Lower lobe of right lung (tissue), 2 donors: ENCODE data around the gene KIF5A. TPM values are rescaled to one million over a fixed set of nuclear protein-coding genes. Genes with fewer than 3 reads are reported as not detected.

ENCODE experiments used
- ATAC-seq, 2 donors: fragments of 200-7000 bp; cut with Tn5 transposase; one replicate each; pipeline ENCODE4 v1.9.1; 2020 to 2022; ENCODE audit warnings: mild to moderate bottlenecking in 2 of 2, moderate library complexity in 2 of 2
- DNase-seq: peaks from one replicate; pipeline ENCODE4 v3.0.0-alpha.2; 2020
- H3K27ac ChIP-seq: fragments of 200-600 bp; one replicate; pipeline ENCODE4 v1.8.0; 2022
- H3K27me3 ChIP-seq: fragments of 200-600 bp; one replicate; pipeline ENCODE4 v1.8.0; 2022; ENCODE audit warnings: low read depth
- H3K36me3 ChIP-seq: fragments of 200-600 bp; one replicate; pipeline ENCODE4 v1.8.0; 2022; ENCODE audit warnings: mild to moderate bottlenecking
- H3K4me1 ChIP-seq: fragments of 200-600 bp; one replicate; pipeline ENCODE4 v1.8.0; 2022
- H3K4me3 ChIP-seq: fragments of 200-600 bp; one replicate; pipeline ENCODE4 v1.8.0; 2022; ENCODE audit warnings: mild to moderate bottlenecking
- H3K9me3 ChIP-seq: fragments of 200-600 bp; one replicate; pipeline ENCODE4 v1.8.0; 2022
- CTCF ChIP-seq: fragments of 200-600 bp; IDR thresholded peaks from one replicate; pipeline ENCODE4 v1.8.0; 2022; ENCODE audit warnings: antibody characterized with exemption, mild to moderate bottlenecking
- intact Hi-C: fragments of 100-400 bp; cut with DNase I; formaldehyde crosslinking; loops from one replicate; pipeline ENCODE4 v1.11.0; 2022
- total RNA-seq: library from RNA; stranded (reverse); fragmentation: NEBNext Ultra II Directional; extraction: Animal tissue kit (Norgen Biotek cat#: 25700); gene quantifications from one replicate; pipeline ENCODE4 v1.2.1, GENCODE V29; 2021
- donor health status: DM: no; HTN: yes; CAD: no; lungs with severe emphysema.

The KIF5A gene
- total RNA-seq, 1 donor from 2014 or later, result 0.09 TPM

- H3K4me1 ChIP-seq, result peaks cover 19% of the 10 kb centered on the region
- no peak for ATAC-seq
- no peak overlapping the region for H3K4me3 ChIP-seq
- peaks cover 6% of the 10 kb centered on the region for H3K36me3 ChIP-seq
- TF ChIP-seq CTCF, result no peak
- peaks cover 21% of the 10 kb centered on the region for H3K27me3 ChIP-seq
- intact Hi-C loops, result no loop called here
- H3K9me3 ChIP-seq, result no peaks in the 10 kb centered on the region
- H3K27ac ChIP-seq, result no peak overlapping the region
- DNase-seq, result no peak
These were observed 63.0 kb downstream of the KIF5A start for GRCh38 chr12:57612711-57613426.

GRCh38 chr12:57613427-57614109 lies 63.7 kb downstream of the KIF5A start:
- ATAC-seq (no peak), DNase-seq (no peak)
- Histone ChIP-seq H3K4me3 (no peak overlapping the region), H3K9me3 (no peaks in the 10 kb centered on the region), H3K4me1 (peaks cover 19% of the 10 kb centered on the region), H3K27ac (no peak overlapping the region), H3K36me3 (no peaks in the 10 kb centered on the region), H3K27me3 (peaks cover 27% of the 10 kb centered on the region)
- TF ChIP-seq CTCF, result no peak
- intact Hi-C loops, result no loop called here

- H3K9me3 ChIP-seq, result no peaks in the 10 kb centered on the region
- H3K4me3 ChIP-seq, result no peak overlapping the region
- TF ChIP-seq CTCF, result no peak
- H3K27ac ChIP-seq, result no peak overlapping the region
- peaks cover 19% of the 10 kb centered on the region for H3K4me1 ChIP-seq
- DNase-seq, result no peak
- intact Hi-C loops, result no loop called here
- no peaks in the 10 kb centered on the region for H3K36me3 ChIP-seq
- ATAC-seq, result no peak
- H3K27me3 ChIP-seq, result peaks cover 35% of the 10 kb centered on the region
These were observed 64.5 kb downstream of the KIF5A start for GRCh38 chr12:57614178-57614947.

DNA sequence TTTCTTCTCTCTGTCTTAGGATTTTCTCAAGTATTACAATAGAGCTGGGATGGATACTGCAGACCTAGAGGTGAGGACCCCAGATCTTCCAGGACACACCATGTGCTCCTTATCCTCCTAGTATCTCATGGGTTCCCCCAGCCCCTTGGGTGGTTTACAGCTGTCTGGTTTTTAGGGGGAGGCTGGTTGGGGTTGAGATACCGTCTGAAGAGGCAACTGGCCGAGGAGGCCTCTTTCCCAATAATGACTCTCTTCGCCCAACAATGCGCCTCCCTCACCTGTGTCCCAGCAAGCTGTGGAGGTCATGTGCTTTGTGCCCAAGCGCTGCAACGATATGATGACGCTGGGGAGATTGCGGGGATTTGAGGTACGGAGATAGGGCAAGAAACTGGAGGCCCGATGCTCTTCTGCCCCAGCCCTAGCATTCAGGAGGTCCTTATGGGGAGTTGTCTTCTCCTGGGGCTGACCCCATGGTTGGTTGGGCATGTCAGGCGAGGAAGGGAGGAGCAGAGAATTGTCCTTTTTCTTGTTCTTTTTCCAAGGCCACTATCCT lies 65.2 kb downstream of the KIF5A start:
- DNase-seq (no peak), ATAC-seq (no peak)
- intact Hi-C loops, result no loop called here
- Histone ChIP-seq H3K27ac (no peak overlapping the region), H3K4me1 (peaks cover 23% of the 10 kb centered on the region), H3K4me3 (no peak overlapping the region), H3K9me3 (no peaks in the 10 kb centered on the region), H3K36me3 (no peaks in the 10 kb centered on the region), H3K27me3 (peaks cover 42% of the 10 kb centered on the region)
- no peak for TF ChIP-seq CTCF

DNA sequence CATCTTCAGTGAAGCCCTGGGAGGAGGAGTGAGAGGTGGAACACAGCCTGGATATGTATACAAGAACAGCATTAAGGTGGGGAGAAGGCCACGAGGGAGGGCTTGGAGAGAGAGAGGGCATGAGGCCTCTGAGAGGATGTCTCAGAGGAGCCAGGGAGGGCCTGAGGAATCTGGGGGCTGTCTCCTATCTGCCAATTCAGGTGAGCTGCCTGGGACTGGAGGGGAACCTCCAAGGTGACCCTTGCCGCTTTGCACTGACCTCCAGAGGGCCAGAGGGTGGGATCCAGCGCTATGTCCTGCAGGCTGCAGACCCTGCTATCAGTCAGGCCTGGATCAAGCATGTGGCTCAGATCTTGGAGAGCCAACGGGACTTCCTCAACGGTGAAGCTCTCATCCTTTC lies 65.8 kb downstream of the KIF5A start:
- Histone ChIP-seq H3K27me3 (peaks cover 48% of the 10 kb centered on the region), H3K4me3 (no peak overlapping the region), H3K36me3 (no peaks in the 10 kb centered on the region), H3K9me3 (no peaks in the 10 kb centered on the region), H3K27ac (no peak overlapping the region), H3K4me1 (peaks cover 24% of the 10 kb centered on the region)
- DNase-seq (no peak), ATAC-seq (no peak)
- TF ChIP-seq CTCF, result no peak
- intact Hi-C loops, result no loop called here
